ENCODE data around the gene WT1.

DNA sequence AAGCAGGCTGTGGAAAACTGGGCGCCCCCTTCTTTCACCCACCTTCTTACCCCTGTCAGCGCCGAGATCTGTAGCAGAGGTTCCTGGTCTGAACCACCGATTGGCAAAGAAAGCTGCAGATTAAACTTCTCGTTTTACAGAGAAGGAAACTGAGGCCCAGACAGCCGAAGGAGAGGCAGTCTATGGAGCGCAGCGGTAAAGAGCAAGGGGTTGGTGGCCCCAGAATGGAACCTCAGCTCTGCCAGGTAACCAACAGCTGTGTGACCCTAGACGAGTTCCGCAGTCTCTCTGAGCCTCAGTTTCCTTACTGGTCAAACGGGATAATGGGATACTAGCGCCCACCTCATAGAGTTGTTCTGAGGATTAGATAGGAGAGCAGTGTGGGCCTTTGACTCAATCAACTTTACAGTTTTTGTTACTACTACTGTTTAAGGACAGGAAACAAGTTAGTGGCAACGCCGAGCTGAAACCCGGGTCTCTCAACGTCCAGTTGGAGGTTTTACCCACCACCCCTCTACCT is 3.1 kb upstream of the WT1 start:
- TF ChIP-seq CTCF (IDR thresholded peaks at IDR 0.05) = no peak
- no peak for TF ChIP-seq ZFX (IDR thresholded peaks at IDR 0.05; ENCODE audit: borderline replicate concordance)

Data from 22Rv1 (cell line).